Neural progenitor cell (in vitro differentiated cells): ENCODE data around the gene TMEM63B. TPM values are rescaled to one million over a fixed set of nuclear protein-coding genes. Genes with fewer than 3 reads are reported as not detected.

Experiments used
- DNase-seq: peaks from one replicate; pipeline ENCODE4 v3.0.0-alpha.2; 2016; ENCODE audit warnings: low spot score
- H2AFZ ChIP-seq: fragments of 200-600 bp; sonication (generic); replicated peaks from 2 replicates; pipeline ENCODE4 v1.6.1; 2016; ENCODE audit warnings: antibody characterized with exemption
- H3F3A ChIP-seq: fragments of 200-600 bp; sonication (generic); 2 replicates; pipeline ENCODE4 v1.6.1; 2016; ENCODE audit warnings: antibody characterized with exemption, low read depth
- H3K27ac ChIP-seq: fragments of 200-600 bp; sonication (generic); 2 replicates; pipeline ENCODE4 v1.5.1; 2016; ENCODE audit warnings: mild to moderate bottlenecking
- H3K27me3 ChIP-seq: fragments of 200-600 bp; sonication (generic); 2 replicates; pipeline ENCODE4 v1.6.1; 2016; ENCODE audit warnings: mild to moderate bottlenecking, moderate library complexity
- H3K36me3 ChIP-seq: fragments of 200-600 bp; sonication (generic); 2 replicates; pipeline ENCODE4 v1.5.1; 2016
- H3K4me1 ChIP-seq: fragments of 200-600 bp; sonication (generic); 2 replicates; pipeline ENCODE4 v1.6.1; 2016; ENCODE audit warnings: mixed run types
- H3K4me2 ChIP-seq: fragments of 200-600 bp; sonication (generic); 2 replicates; pipeline ENCODE4 v1.6.1; 2016
- H3K4me3 ChIP-seq: fragments of 200-600 bp; sonication (generic); 2 replicates; pipeline ENCODE4 v1.5.1; 2016
- H3K79me2 ChIP-seq: fragments of 200-600 bp; sonication (generic); 2 replicates; pipeline ENCODE4 v1.6.1; 2016; ENCODE audit warnings: low read depth
- H3K9ac ChIP-seq: fragments of 200-600 bp; sonication (generic); 2 replicates; pipeline ENCODE4 v1.6.1; 2016
- H3K9me3 ChIP-seq: fragments of 200-600 bp; sonication (generic); 2 replicates; pipeline ENCODE4 v1.5.1; 2016; ENCODE audit warnings: low read depth
- H4K20me1 ChIP-seq: fragments of 200-600 bp; sonication (generic); 2 replicates; pipeline ENCODE4 v1.6.1; 2016; ENCODE audit warnings: low read depth
- H3K27ac Mint-ChIP-seq: 3 replicates; pipeline ENCODE4 v1.8.0; 2021; ENCODE audit warnings: mixed read lengths
- H3K27me3 Mint-ChIP-seq: 2 replicates; pipeline ENCODE4 v1.8.0; 2022; ENCODE audit warnings: low read depth, mild to moderate bottlenecking, inconsistent platforms, moderate library complexity, mixed read lengths; ENCODE audit not compliant: insufficient read depth
- H3K36me3 Mint-ChIP-seq: 3 replicates; pipeline ENCODE4 v1.8.0; 2021; ENCODE audit warnings: mixed read lengths
- H3K4me1 Mint-ChIP-seq: 3 replicates; pipeline ENCODE4 v1.8.0; 2021; ENCODE audit warnings: mixed read lengths
- H3K4me3 Mint-ChIP-seq: 3 replicates; pipeline ENCODE4 v1.8.0; 2021; ENCODE audit warnings: mild to moderate bottlenecking, moderate library complexity, mixed read lengths
- H3K9me3 Mint-ChIP-seq: 3 replicates; pipeline ENCODE4 v1.8.0; 2020; ENCODE audit warnings: mixed read lengths
- EZH2 ChIP-seq: fragments of 200-600 bp; sonication (generic); IDR thresholded peaks from 2 replicates; pipeline ENCODE4 v1.6.1; 2017; ENCODE audit warnings: antibody characterized with exemption, mild to moderate bottlenecking, moderate library complexity
- EZH2phosphoT487 ChIP-seq: fragments of 200-600 bp; sonication (generic); IDR thresholded peaks from 2 replicates; pipeline ENCODE4 v1.6.1; 2017; ENCODE audit warnings: antibody characterized with exemption
- total RNA-seq: library from RNA; depleted of rRNA; stranded (reverse); fragments of >200 nt; gene quantifications from 2 replicates; pipeline ENCODE4 v1.2.3, GENCODE V29; 2015; ENCODE audit warnings: low replicate concordance
- TF ChIP-seq, protein P1 (sequence below): fragments of 200-600 bp; sonication (generic); IDR thresholded peaks from 2 replicates; pipeline ENCODE4 v1.5.1; 2017; ENCODE audit warnings: antibody characterized with exemption, mild to moderate bottlenecking

Gene TMEM63B
- total RNA-seq, 1 donor from 2014 or later = 25.4 TPM

DNA sequence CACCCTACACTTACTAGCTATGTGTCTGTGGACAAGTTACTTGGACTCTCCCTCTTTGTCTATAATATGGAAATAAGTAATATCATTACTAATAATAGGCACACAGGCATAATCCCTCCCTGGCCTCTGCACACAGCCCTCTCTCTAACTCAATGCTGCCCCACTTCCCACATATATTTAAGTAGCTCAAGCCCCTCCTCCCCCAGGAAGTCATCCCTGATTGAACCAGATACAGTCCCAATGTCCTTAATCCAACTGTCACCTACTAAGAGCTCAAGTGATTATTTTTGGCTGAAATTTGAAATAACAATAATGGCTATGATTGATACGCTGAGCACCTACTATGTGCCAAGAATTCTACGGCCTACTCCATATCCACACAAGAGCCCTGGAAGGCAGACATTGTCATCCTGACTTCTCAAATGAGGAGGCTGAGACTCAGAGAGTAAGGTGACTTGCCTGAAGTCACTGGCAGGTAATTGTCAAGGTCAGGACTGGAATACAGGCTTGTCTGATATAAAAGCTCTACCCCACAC, 29.5 kb upstream of the TMEM63B start:
- Histone ChIP-seq H3K4me1 (peaks cover 5% of the 10 kb centered on the region), H2AFZ (no peak overlapping the region), H3K4me3 (no peak overlapping the region), H3K9me3 (no peaks in the 10 kb centered on the region), H3K79me2 (no peaks in the 10 kb centered on the region), H3K36me3 (no peaks in the 10 kb centered on the region), H3K27me3 (no peaks in the 10 kb centered on the region), H3K27ac (no peak overlapping the region), H3K9ac (no peak overlapping the region), H3F3A (peaks cover 8% of the 10 kb centered on the region), H4K20me1 (peaks cover 28% of the 10 kb centered on the region), H3K4me2 (no peak overlapping the region)
- Mint-ChIP-seq H3K36me3 (peaks cover 4% of the 10 kb centered on the region), H3K4me3 (no peak overlapping the region), H3K27me3 (peaks cover 7% of the 10 kb centered on the region), H3K27ac (no peak overlapping the region), H3K4me1 (peaks cover 14% of the 10 kb centered on the region), H3K9me3 (no peaks in the 10 kb centered on the region)
- no peak for TF ChIP-seq EZH2phosphoT487
- TF ChIP-seq, protein P1, sequence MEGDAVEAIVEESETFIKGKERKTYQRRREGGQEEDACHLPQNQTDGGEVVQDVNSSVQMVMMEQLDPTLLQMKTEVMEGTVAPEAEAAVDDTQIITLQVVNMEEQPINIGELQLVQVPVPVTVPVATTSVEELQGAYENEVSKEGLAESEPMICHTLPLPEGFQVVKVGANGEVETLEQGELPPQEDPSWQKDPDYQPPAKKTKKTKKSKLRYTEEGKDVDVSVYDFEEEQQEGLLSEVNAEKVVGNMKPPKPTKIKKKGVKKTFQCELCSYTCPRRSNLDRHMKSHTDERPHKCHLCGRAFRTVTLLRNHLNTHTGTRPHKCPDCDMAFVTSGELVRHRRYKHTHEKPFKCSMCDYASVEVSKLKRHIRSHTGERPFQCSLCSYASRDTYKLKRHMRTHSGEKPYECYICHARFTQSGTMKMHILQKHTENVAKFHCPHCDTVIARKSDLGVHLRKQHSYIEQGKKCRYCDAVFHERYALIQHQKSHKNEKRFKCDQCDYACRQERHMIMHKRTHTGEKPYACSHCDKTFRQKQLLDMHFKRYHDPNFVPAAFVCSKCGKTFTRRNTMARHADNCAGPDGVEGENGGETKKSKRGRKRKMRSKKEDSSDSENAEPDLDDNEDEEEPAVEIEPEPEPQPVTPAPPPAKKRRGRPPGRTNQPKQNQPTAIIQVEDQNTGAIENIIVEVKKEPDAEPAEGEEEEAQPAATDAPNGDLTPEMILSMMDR = no peak
- TF ChIP-seq EZH2 = no peak
- no peak for DNase-seq

DNA sequence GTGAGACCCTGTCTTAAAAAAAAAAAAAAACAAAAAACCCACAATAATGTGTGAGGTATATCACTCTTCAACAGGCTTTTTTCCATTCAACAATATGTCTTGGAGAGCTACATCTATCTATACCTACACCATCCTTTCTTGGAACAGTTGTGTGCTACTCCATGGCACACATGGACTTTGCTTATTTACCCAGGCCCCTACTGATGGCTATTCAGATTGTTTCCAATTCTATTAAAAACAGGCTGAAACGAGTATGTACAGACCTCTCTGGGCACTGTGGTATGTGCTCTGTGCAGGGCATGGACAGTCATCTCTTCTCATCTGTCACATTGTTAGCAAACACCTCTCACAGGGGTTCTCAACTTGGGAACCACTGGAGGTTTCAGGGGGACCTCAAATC, 28.2 kb upstream of the TMEM63B start:
- peaks cover 40% of the 10 kb centered on the region for H4K20me1 ChIP-seq
- no peaks in the 10 kb centered on the region for H3K36me3 ChIP-seq
- H3K9ac ChIP-seq = no peak overlapping the region
- peaks cover 12% of the 10 kb centered on the region for H3F3A ChIP-seq
- no peak overlapping the region for H2AFZ ChIP-seq
- Mint-ChIP-seq H3K4me3 (no peak overlapping the region), H3K36me3 (peaks cover 10% of the 10 kb centered on the region), H3K27ac (no peak overlapping the region), H3K9me3 (no peaks in the 10 kb centered on the region), H3K4me1 (peaks cover 22% of the 10 kb centered on the region), H3K27me3 (peaks cover 8% of the 10 kb centered on the region)
- no peak overlapping the region for H3K4me3 ChIP-seq
- H3K4me1 ChIP-seq = peaks cover 9% of the 10 kb centered on the region
- H3K79me2 ChIP-seq = no peaks in the 10 kb centered on the region
- H3K4me2 ChIP-seq = no peak overlapping the region
- H3K27ac ChIP-seq = no peak overlapping the region
- no peaks in the 10 kb centered on the region for H3K27me3 ChIP-seq
- TF ChIP-seq EZH2phosphoT487 = no peak
- TF ChIP-seq EZH2 = no peak
- TF ChIP-seq, protein P1 = no peak
- no peaks in the 10 kb centered on the region for H3K9me3 ChIP-seq
- no peak for DNase-seq

DNA sequence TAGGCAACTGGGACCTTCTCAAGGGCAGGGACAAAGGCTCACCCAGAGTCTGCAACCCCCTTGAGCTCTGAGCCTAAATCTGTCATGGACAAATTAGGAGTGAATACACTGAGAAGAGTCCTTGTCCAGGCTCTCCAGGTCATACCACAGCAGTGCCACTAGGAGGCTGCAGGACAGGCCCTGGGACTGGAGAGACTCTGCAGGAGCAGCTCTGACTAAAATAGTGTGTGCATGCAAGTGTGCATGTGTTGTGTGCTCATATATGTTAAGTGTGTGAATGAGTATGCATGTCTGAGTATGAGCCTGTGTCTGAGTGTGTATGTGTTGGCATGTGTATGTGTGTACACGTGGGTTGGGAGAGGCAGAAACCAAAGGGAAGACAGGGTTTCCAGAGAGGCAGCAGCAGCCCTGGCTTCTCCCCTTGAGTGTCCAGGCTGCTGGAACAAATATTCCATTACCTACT, 27.2 kb upstream of the TMEM63B start:
- H3K79me2 ChIP-seq = no peaks in the 10 kb centered on the region
- peaks cover 8% of the 10 kb centered on the region for H3K27me3 Mint-ChIP-seq
- no peak overlapping the region for H3K9ac ChIP-seq
- DNase-seq = peak; percentile 50
- no peak overlapping the region for H3K27ac ChIP-seq
- no peaks in the 10 kb centered on the region for H3K27me3 ChIP-seq
- peaks cover 17% of the 10 kb centered on the region for H3K36me3 Mint-ChIP-seq
- H3K4me3 Mint-ChIP-seq = no peak overlapping the region
- no peaks in the 10 kb centered on the region for H3K36me3 ChIP-seq
- peaks cover 25% of the 10 kb centered on the region for H3K4me1 Mint-ChIP-seq
- no peak overlapping the region for H3K4me3 ChIP-seq
- H4K20me1 ChIP-seq = peaks cover 46% of the 10 kb centered on the region
- H3K27ac Mint-ChIP-seq = no peak overlapping the region
- no peak overlapping the region for H3K4me2 ChIP-seq
- H3K9me3 ChIP-seq = no peaks in the 10 kb centered on the region
- TF ChIP-seq EZH2 (no peak), EZH2phosphoT487 (no peak)
- TF ChIP-seq, protein P1 = peak; percentile 59
- H3K4me1 ChIP-seq = peaks cover 9% of the 10 kb centered on the region
- no peaks in the 10 kb centered on the region for H3K9me3 Mint-ChIP-seq
- peaks cover 12% of the 10 kb centered on the region for H3F3A ChIP-seq
- H2AFZ ChIP-seq = no peak overlapping the region
